Left lung (tissue), 10 donors: ENCODE data around the gene RASA4B. TPM values are rescaled to one million over a fixed set of nuclear protein-coding genes. Genes with fewer than 3 reads are reported as not detected.

Experiments
- ATAC-seq: fragments of 200-7000 bp; cut with Tn5 transposase; one replicate; pipeline ENCODE4 v1.9.1; 2020; ENCODE audit warnings: moderate library complexity
- DNase-seq, 4 donors: peaks; one replicate each; pipeline ENCODE4 v3.0.0-alpha.2; 2013 to 2020
- H3K27ac ChIP-seq, 2 donors: fragments of 200-600 bp; sonication (generic) in 1 of 2; one replicate each; pipeline versions ENCODE4 v1.5.0 to v1.8.0; 2020 to 2021
- H3K27me3 ChIP-seq, 2 donors: fragments of 200-600 bp; sonication (generic) in 1 of 2; one replicate each; pipeline versions ENCODE4 v1.5.0 to v1.8.0; 2020 to 2021
- H3K36me3 ChIP-seq, 2 donors: fragments of 200-600 bp; sonication (generic) in 1 of 2; one replicate each; pipeline versions ENCODE4 v1.5.0 to v1.8.0; 2020 to 2021
- H3K4me1 ChIP-seq, 2 donors: fragments of 200-600 bp; one replicate each; pipeline ENCODE4 v1.8.0; 2021
- H3K4me3 ChIP-seq, 2 donors: fragments of 200-600 bp; sonication (generic) in 1 of 2; one replicate each; pipeline versions ENCODE4 v1.5.0 to v1.8.0; 2020 to 2021; ENCODE audit warnings: mild to moderate bottlenecking in 1 of 2
- H3K9me3 ChIP-seq, 2 donors: fragments of 200-600 bp; sonication (generic) in 1 of 2; one replicate each; pipeline versions ENCODE4 v1.5.0 to v1.8.0; 2020 to 2021
- intact Hi-C, 2 donors: fragments of 100-400 bp; cut with DNase I; formaldehyde crosslinking; loops; one replicate each; pipeline versions ENCODE4 v1.11.2 to v1.14.2; 2022
- polyA plus RNA-seq, 6 donors: library from polyadenylated mRNA; unstranded; fragments of 120-200 nt; gene quantifications; one replicate each; pipeline ENCODE4 v1.2.1, GENCODE V29; 2013; ENCODE audit not compliant: insufficient read length in 6 of 6
- total RNA-seq, 2 donors: library from RNA; stranded (reverse); fragmentation: NEBNext Ultra II Directional; extraction: Animal tissue kit (Norgen Biotek cat#: 25700); gene quantifications; one replicate each; pipeline ENCODE4 v1.2.1, GENCODE V29; 2021
- TF ChIP-seq, protein P1 (sequence below), 2 donors: fragments of 200-600 bp; sonication (generic) in 1 of 2; IDR thresholded peaks; one replicate each; pipeline versions ENCODE4 v1.5.0 to v1.8.0; 2021; ENCODE audit warnings: antibody characterized with exemption in 2 of 2
- donor health status: DM: no; HTN: yes; CAD: no.
- donor health status: DM: no; HTN: no; CAD: no.

The RASA4B gene
- total and polyA plus RNA-seq, 8 donors: 3.0 to 18.5 (median 6.1) TPM

GRCh38 chr7:102472126-102473041 is 45.2 kb downstream of the RASA4B start:
- TF ChIP-seq, protein P1, sequence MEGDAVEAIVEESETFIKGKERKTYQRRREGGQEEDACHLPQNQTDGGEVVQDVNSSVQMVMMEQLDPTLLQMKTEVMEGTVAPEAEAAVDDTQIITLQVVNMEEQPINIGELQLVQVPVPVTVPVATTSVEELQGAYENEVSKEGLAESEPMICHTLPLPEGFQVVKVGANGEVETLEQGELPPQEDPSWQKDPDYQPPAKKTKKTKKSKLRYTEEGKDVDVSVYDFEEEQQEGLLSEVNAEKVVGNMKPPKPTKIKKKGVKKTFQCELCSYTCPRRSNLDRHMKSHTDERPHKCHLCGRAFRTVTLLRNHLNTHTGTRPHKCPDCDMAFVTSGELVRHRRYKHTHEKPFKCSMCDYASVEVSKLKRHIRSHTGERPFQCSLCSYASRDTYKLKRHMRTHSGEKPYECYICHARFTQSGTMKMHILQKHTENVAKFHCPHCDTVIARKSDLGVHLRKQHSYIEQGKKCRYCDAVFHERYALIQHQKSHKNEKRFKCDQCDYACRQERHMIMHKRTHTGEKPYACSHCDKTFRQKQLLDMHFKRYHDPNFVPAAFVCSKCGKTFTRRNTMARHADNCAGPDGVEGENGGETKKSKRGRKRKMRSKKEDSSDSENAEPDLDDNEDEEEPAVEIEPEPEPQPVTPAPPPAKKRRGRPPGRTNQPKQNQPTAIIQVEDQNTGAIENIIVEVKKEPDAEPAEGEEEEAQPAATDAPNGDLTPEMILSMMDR (IDR thresholded peaks at IDR 0.05): no peak
- H3K4me1 ChIP-seq: no peaks in the 10 kb centered on the region
- ATAC-seq (no peak), DNase-seq (peak in 1 of 4 donors; percentile 75)
- H3K4me3 ChIP-seq: no peak overlapping the region
- intact Hi-C loops: no loop called here
- H3K9me3 ChIP-seq: no peaks in the 10 kb centered on the region
- H3K27me3 ChIP-seq: no peaks in the 10 kb centered on the region
- peaks cover 0 to 68% of the 10 kb centered on the region in 2 donors for H3K36me3 ChIP-seq
- H3K27ac ChIP-seq: no peak overlapping the region

- Histone ChIP-seq H3K27me3 (no peaks in the 10 kb centered on the region), H3K4me3 (no peak overlapping the region), H3K4me1 (peaks cover 0 to under 1% of the 10 kb centered on the region in 2 donors), H3K27ac (no peak overlapping the region), H3K36me3 (peaks cover 0 to 70% of the 10 kb centered on the region in 2 donors), H3K9me3 (no peaks in the 10 kb centered on the region)
- ATAC-seq (no peak), DNase-seq (peak in 1 of 4 donors; percentile 50)
- TF ChIP-seq, protein P1 (IDR thresholded peaks at IDR 0.05): no peak
- intact Hi-C loops: no loop called here
Observed at GRCh38 chr7:102471791-102472125, 45.8 kb downstream of the RASA4B start.

GRCh38 chr7:102469972-102470825 is 47.4 kb downstream of the RASA4B start:
- TF ChIP-seq, protein P1 (IDR thresholded peaks at IDR 0.05): no peak
- no peaks in the 10 kb centered on the region for H3K9me3 ChIP-seq
- H3K27me3 ChIP-seq: no peaks in the 10 kb centered on the region
- intact Hi-C loops: no loop called here
- H3K27ac ChIP-seq: no peak overlapping the region
- DNase-seq (peak in 1 of 4 donors; percentile 60), ATAC-seq (no peak)
- H3K4me3 ChIP-seq: no peak overlapping the region
- H3K4me1 ChIP-seq: peaks cover 6 to 16% of the 10 kb centered on the region in 2 donors
- H3K36me3 ChIP-seq: peaks cover 0 to 66% of the 10 kb centered on the region in 2 donors

- peak in 1 of 4 donors; percentile 62 for DNase-seq
- no peak overlapping the region for H3K4me3 ChIP-seq
- TF ChIP-seq, protein P1 (IDR thresholded peaks at IDR 0.05): no peak
- no peak overlapping the region for H3K27ac ChIP-seq
- intact Hi-C loops: no loop called here
- H3K27me3 ChIP-seq: no peaks in the 10 kb centered on the region
- ATAC-seq: no peak
- peaks cover 0 to 66% of the 10 kb centered on the region in 2 donors for H3K36me3 ChIP-seq
- peaks cover 6 to 18% of the 10 kb centered on the region in 2 donors for H3K4me1 ChIP-seq
- no peaks in the 10 kb centered on the region for H3K9me3 ChIP-seq
Observed at GRCh38 chr7:102469351-102469971, 48.1 kb downstream of the RASA4B start.
